Islet of Langerhans (tissue), 1 donor: Measurements from ENCODE around the gene LANCL1.

Experiments used
- FAIRE-seq: peaks from one replicate; lab custom pipeline; 2011; peaks lifted over from hg19 to GRCh38; lab: Jason Lieb, UNC

Gene LANCL1

DNA sequence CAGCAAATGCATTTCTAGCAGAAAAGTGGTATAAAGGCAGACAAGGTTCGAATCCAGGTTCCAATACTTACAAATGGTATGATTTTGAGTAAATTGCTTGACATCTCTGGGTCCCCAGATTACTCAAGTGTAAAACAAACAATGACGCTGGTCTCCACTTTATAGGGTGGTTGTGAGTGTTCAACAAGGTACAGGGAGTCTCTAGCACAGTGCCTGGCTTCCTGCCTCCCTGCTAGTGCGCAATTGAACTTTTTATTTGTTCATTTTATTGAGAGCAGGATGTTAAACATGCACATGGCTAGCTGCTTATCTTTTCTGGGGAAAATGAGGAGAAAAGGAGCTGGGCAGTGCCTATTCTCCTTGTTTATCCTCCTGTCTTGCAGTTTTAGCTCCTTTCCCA, 86.7 kb downstream of the LANCL1 start:
- FAIRE-seq = no peak

DNA sequence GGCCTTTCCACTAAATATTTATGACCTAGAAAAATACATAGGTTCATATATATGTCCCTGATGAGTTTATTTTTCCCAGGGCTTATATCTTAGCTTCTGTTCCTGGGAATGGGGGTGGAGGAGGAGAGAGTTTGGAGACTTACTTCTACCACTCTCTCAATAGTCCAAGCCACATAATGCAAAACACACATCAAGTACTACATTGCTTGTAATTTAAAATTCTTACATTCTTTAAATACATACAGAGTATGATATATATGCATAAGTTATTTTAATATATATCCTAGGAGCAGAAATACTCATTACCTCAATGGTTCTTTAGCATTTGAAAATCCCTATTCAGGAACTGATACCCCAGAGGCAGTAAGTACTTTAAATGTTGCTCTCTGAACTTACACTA, 88.4 kb downstream of the LANCL1 start:
- FAIRE-seq = no peak

- FAIRE-seq = no peak
Observed at GRCh38 chr2:210387074-210387473, 89.5 kb downstream of the LANCL1 start.
